Measurements from ENCODE around the gene HEATR5B. TPM values are rescaled to one million over a fixed set of nuclear protein-coding genes. Genes with fewer than 3 reads are reported as not detected.

The HEATR5B gene
- polyA plus RNA-seq, 1 of the 3 experiments (the other 2 are of a cell fraction): 10.8 TPM

DNA sequence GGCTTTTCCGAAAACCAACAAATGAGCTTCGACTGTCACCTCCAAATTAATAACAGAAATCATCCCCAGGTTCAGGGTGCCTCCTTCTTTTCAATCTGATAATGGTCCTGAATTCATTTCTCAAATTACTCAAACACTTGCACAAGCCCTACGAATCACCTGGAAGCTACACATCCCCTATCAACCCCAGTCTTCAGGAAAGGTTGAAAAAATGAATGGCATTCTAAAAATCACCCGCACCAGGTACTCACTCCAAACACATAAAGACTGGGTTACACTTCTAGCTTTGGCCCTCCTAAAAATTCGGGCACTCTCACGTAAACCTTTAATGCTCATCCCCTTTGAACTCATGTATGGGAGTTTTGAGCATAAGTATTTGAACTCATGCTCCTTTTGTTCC is 48.7 kb upstream of the HEATR5B start:
- no peak overlapping the region for H3K27ac ChIP-seq (ENCODE audit: low read depth in 2 of 2, low read length in 1 of 2)
- H3F3A ChIP-seq (replicated peaks; ENCODE audit: insufficient read depth): no peaks in the 10 kb centered on the region
- H4K20me1 ChIP-seq (ENCODE audit: insufficient read depth): no peaks in the 10 kb centered on the region
- H3K4me1 ChIP-seq (ENCODE audit: control insufficient read depth in 1 of 2, insufficient read depth in 2 of 2, low read depth in 1 of 2, low read length in 1 of 2): no peaks in the 10 kb centered on the region
- TF ChIP-seq EZH2phosphoT487 (IDR thresholded peaks at IDR 0.05; ENCODE audit: borderline replicate concordance, low read depth): no peak
- TF ChIP-seq, protein P1, sequence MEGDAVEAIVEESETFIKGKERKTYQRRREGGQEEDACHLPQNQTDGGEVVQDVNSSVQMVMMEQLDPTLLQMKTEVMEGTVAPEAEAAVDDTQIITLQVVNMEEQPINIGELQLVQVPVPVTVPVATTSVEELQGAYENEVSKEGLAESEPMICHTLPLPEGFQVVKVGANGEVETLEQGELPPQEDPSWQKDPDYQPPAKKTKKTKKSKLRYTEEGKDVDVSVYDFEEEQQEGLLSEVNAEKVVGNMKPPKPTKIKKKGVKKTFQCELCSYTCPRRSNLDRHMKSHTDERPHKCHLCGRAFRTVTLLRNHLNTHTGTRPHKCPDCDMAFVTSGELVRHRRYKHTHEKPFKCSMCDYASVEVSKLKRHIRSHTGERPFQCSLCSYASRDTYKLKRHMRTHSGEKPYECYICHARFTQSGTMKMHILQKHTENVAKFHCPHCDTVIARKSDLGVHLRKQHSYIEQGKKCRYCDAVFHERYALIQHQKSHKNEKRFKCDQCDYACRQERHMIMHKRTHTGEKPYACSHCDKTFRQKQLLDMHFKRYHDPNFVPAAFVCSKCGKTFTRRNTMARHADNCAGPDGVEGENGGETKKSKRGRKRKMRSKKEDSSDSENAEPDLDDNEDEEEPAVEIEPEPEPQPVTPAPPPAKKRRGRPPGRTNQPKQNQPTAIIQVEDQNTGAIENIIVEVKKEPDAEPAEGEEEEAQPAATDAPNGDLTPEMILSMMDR (IDR thresholded peaks at IDR 0.05): no peak
- H3K36me3 ChIP-seq (replicated peaks in 1 of 2; ENCODE audit: control insufficient read depth in 1 of 2, insufficient read depth in 2 of 2, low read length in 1 of 2): peaks cover 83 to 88% of the 10 kb centered on the region in 2 experiments
- H3K4me2 ChIP-seq: no peak overlapping the region
- DNase-seq: no peak
- no peak overlapping the region for H3K4me3 ChIP-seq (ENCODE audit: low read depth in 2 of 2, low read length in 1 of 2)
- no peak overlapping the region for H2AFZ ChIP-seq (ENCODE audit: low read depth)
- POLR2A ChIA-PET: no interaction called here
- CTCF ChIA-PET: interaction anchor here (0.6 to 1.3 kb wide), 5 partner anchors 14 to 35 kb away, joined by 3 to 4 read pairs (median 3); partner anchors contain the start of gene EIF2AK2
- no peaks in the 10 kb centered on the region for H3K9me3 ChIP-seq
- 95% methylated on average over 6 of the region's 6 CpGs for WGBS (ENCODE audit: low lambda C conversion rate)
- no peak overlapping the region for H3K9ac ChIP-seq
- H3K79me2 ChIP-seq (ENCODE audit: insufficient read depth): no peaks in the 10 kb centered on the region
- no peaks in the 10 kb centered on the region for H3K27me3 ChIP-seq (ENCODE audit: insufficient read depth)
- no peaks in the 10 kb centered on the region for H3K9me2 ChIP-seq

DNA sequence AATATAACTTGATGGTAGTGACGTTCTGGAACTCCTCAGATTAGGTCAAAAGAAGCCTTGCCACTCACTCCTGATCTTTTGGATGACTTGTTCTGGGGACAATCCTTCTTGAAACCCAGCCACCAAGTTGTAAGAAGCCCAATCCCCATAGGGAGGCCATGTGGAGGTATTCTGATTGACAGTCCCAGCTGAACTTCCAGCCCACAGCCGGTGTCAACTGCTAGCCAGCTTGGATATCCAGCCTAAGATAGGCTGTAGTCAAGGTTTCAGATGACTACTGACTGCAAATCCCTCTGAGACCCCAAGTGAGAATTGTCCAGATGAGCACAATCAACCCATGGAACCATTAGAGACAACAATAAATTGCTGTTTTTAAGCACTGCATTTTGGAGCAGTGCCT is 41.2 kb upstream of the HEATR5B start:
- ChIA-PET POLR2A (no interaction called here), CTCF (interaction anchor here (0.7 kb wide), 2 partner anchors 19 to 240 kb away, joined by 3 read pairs; no protein-coding TSS in a partner anchor)

More for the DNA sequence above, 41.2 kb upstream of the HEATR5B start:
- 95% methylated on average over 2 of the region's 2 CpGs for WGBS (ENCODE audit: low lambda C conversion rate)
- TF ChIP-seq TCF12 (IDR thresholded peaks at IDR 0.05): no peak
- no peak for TF ChIP-seq YY1 (IDR thresholded peaks at IDR 0.05; ENCODE audit: low read depth)
- TF ChIP-seq, protein P2, sequence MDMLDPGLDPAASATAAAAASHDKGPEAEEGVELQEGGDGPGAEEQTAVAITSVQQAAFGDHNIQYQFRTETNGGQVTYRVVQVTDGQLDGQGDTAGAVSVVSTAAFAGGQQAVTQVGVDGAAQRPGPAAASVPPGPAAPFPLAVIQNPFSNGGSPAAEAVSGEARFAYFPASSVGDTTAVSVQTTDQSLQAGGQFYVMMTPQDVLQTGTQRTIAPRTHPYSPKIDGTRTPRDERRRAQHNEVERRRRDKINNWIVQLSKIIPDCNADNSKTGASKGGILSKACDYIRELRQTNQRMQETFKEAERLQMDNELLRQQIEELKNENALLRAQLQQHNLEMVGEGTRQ (IDR thresholded peaks at IDR 0.05; ENCODE audit: borderline replicate concordance, low read depth, low read length): no peak
- TF ChIP-seq, protein P3, sequence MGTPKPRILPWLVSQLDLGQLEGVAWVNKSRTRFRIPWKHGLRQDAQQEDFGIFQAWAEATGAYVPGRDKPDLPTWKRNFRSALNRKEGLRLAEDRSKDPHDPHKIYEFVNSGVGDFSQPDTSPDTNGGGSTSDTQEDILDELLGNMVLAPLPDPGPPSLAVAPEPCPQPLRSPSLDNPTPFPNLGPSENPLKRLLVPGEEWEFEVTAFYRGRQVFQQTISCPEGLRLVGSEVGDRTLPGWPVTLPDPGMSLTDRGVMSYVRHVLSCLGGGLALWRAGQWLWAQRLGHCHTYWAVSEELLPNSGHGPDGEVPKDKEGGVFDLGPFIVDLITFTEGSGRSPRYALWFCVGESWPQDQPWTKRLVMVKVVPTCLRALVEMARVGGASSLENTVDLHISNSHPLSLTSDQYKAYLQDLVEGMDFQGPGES (IDR thresholded peaks at IDR 0.05; ENCODE audit: low read depth, low read length): no peak
- no peak overlapping the region for H3K4me3 ChIP-seq (ENCODE audit: low read depth in 2 of 2, low read length in 1 of 2)
- H3K4me1 ChIP-seq (ENCODE audit: control insufficient read depth in 1 of 2, insufficient read depth in 2 of 2, low read depth in 1 of 2, low read length in 1 of 2): no peaks in the 10 kb centered on the region
- peaks cover 50 to 52% of the 10 kb centered on the region in 2 experiments for H3K36me3 ChIP-seq (replicated peaks in 1 of 2; ENCODE audit: control insufficient read depth in 1 of 2, insufficient read depth in 2 of 2, low read length in 1 of 2)
- DNase-seq: no peak
- H3K27me3 ChIP-seq (ENCODE audit: insufficient read depth): no peaks in the 10 kb centered on the region
- no peak overlapping the region for H3K27ac ChIP-seq (ENCODE audit: low read depth in 2 of 2, low read length in 1 of 2)
- no peaks in the 10 kb centered on the region for H4K20me1 ChIP-seq (ENCODE audit: insufficient read depth)
- H3K9ac ChIP-seq: no peak overlapping the region
- H3F3A ChIP-seq (replicated peaks; ENCODE audit: insufficient read depth): peaks cover 4% of the 10 kb centered on the region
- no peaks in the 10 kb centered on the region for H3K9me3 ChIP-seq
- H3K4me2 ChIP-seq: no peak overlapping the region
- H3K79me2 ChIP-seq (ENCODE audit: insufficient read depth): no peaks in the 10 kb centered on the region
- no peak overlapping the region for H2AFZ ChIP-seq (ENCODE audit: low read depth)
- no peaks in the 10 kb centered on the region for H3K9me2 ChIP-seq

All from SK-N-SH (cell line).